NT2/D1 (cell line): ENCODE results near the gene ZBTB20.

ENCODE experiments used
- YY1 ChIP-seq: IDR thresholded peaks from 2 replicates; pipeline ENCODE4 v1.6.1; 2011; ENCODE audit not compliant: insufficient read length, insufficient read depth
- ZNF274 ChIP-seq: IDR thresholded peaks from 2 replicates; pipeline ENCODE4 v1.6.1; 2011; ENCODE audit warnings: mild to moderate bottlenecking, low read depth, low read length

- no peak for TF ChIP-seq YY1
- TF ChIP-seq ZNF274, result no peak
Observed at GRCh38 chr3:114572364-114573062, 574.6 kb downstream of the ZBTB20 start.
